CD4-positive, alpha-beta T cell treated with Interleukin-1 beta for 1 hour (primary cell): ENCODE data around the gene TCF7L1.
"Not testable (repeated sequence)": the region's sequence is repeated elsewhere in the genome, so short reads cannot be mapped to it uniquely, and the experiment has no call there.

Experiments
- DNase-seq, 2 donors: peaks; one replicate each; pipeline ENCODE4 v3.0.0-alpha.2; 2020 to 2022

The TCF7L1 gene

DNA sequence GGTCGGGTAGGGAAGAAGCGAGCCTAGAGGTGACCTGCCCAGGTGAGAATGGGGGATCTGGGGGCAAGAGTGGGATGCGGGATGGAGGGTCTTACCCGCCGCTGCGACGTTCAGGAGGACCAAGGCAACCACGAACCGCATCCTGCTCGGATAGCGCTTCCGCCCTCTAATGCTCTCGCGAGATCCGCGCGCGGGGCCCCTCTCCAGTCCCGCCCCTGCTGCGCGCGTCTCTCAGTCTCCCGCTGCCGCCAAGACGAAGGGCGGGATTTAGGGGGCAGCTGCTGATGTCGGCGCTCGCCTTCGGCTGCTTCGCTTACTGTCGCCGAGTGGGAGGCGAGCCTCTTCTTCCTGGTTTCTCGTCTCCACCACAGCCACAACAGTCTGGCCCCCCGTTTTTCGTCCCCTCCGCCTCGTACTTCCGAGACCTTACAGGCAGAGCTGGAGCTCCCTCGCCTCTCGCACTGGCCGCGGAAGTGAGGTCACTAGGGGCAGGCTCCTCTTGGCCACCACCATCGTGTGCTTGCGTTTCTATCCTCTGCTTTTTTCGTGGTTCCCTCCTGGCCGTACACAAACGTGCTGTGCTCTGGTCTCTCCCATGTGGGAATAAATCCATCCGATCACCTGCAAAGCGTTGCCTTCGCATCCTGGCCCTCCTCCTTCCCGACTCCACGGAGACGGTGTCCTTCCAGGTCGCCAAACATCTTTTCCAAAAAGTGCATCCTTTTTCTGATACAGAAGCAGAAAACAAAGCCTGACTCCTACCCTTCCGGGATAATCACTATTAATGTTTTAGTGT lies 194.8 kb downstream of the TCF7L1 start, which contains the start of gene TGOLN2:
Gene TGOLN2 (minus strand): TSS at position 168 of the 796 bp plus-strand sequence. CDS start 27 bp downstream, at position 141.
- DNase-seq = peak; percentile 92 to 94

DNA sequence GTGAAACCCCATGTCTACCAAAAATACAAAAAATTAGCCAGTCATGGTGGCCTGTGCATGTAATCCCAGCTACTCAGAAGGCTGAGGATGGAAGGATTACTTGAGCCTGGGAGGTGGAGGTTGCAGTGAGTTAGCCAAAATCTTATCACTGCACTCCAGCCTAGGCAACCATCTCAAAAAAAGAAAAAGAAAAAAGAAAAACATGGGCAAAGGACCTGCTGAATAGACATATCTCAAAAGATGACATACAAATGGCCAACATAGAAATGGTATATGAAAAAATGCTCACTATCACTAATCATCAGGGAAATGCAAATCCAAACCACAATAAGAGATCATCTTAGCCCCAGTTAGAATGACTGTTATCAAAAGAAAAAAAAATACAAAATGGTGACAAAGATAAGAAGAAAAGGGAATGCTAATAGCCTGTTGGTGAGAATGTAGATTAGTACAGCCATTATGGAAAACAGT lies 196.0 kb downstream of the TCF7L1 start:
- no peak for DNase-seq

DNA sequence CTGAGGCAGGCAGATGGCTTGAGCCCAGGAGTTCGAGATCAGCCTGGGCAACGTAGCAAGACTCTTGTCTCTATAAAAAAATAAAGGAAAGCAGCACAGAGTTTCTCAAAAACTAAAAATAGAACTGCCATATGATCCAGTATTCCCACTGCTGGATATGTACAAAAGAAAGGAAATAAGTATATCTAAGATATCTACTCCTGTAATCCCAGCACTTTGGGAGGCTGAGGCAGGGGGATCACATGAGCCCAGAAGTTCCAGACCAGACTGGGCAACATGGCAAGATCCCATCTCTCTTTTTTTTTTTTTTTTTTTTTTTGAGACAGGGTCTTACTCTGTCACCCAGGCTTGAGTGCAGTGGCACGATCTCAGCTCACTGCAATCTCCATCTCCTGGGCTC lies 196.5 kb downstream of the TCF7L1 start:
- not testable (repeated sequence) for DNase-seq

DNA sequence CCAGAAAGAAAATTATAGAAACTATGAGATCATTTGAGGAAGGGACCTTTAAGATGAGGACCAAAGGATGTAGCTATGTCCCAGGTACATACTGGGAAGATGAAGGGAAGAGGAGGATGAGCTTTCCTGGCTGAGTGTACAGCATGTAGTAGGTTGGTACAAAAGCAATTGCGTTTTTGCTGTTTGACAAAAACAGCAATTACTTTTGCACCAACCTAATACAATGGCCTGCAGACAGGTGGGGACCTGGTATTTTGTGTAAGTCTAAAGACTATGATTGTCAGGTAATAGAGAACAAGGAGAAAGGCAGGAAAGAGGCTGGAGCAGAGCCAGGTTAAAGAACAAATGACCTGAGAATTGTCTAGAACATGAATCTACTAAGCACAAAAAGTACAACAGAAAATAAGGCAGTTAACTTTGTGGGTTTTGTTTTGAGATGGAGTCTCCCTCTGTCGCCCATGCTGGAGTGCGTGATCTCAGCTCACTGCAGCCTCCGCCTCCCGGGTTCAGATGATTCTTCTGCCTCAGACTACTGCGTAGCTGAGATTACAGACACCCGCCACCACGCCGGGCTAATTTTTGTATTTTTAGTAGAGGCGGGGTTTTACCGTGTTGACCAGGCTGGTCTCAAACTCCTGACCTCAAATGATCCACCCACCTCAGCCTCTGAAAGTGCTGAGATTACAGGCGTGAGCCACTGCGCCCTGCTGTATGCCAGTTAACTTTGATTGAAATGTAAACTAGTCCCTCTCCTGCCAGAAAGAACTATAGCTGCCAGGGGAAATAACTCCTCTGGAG lies 197.8 kb downstream of the TCF7L1 start:
- no peak for DNase-seq

DNA sequence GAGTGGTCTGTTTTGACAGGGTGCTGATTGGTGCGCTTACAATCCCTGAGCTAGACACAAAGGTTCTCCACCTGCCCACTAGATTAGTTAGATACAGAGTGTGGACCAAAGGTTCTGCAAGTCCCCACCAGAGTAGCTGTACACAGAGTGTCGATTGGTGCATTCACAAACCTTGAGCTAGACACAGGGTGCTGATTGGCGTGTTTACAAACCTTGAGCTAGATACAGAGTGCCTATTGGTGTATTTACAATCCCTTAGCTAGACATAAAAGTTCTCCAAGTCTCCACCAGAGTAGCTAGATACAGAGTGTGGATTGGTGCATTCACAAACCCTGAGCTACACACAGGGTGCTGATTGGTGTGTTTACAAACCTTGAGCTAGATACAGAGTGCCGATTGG lies 200.7 kb downstream of the TCF7L1 start:
- not testable (repeated sequence) for DNase-seq

DNA sequence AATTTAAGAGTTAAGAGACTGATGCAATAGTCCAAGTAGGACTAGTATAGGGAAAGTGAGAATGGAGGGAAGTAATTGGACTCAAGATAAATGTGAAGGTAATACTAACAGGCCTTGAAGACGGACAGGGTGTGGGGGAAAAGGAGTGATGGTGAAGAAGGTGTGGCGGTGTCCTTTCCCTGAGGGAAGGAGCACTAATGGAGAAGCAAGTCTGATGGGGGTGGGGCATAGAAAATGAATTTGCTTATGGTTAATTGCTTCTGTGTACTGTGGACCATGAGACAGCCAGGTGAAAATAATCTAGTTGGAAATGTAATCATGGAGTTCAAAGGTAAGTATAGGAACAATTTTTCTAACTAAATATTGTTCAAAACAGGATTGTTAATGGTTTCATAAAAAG lies 201.7 kb downstream of the TCF7L1 start:
- no peak for DNase-seq

DNA sequence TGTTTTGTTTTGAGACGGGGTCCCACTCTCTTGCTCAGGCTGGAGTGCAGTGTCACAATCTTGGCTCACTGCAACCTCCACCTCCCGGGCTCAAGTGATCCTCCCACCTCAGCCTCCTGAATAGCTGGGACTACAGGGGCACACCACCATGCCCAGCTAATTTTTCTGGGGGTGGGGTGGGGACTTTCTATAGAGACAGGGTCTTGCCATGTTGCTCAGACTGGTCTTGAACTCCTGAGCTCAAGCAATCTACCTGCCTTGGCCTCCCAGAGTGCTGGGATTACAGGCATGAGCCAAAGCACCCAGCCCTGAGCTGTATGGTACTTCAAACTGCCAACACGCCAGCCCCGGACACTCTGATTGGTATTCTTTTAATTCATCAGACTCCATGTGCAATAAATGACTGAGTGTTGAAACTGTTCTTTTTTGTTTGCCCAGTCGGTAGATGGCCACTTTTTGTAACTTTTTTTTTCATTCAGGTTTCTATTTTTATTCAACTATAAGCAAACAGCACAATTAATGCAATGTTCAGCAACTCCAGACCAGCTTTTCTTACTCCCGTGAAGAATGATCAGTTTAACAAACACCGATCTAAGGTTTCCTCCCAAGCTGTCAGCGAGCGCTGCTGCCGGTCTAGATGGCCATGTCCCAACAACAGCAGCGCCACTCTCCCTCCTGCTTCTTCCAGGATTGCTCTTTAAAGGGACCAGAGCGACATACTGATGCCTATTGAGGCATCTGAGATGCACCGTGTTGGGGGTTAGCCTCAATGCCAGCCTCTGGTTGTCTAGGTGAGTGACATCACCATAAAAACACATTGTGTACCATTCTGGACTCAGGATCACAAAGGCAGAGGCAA lies 207.1 kb downstream of the TCF7L1 start:
- DNase-seq = no peak

DNA sequence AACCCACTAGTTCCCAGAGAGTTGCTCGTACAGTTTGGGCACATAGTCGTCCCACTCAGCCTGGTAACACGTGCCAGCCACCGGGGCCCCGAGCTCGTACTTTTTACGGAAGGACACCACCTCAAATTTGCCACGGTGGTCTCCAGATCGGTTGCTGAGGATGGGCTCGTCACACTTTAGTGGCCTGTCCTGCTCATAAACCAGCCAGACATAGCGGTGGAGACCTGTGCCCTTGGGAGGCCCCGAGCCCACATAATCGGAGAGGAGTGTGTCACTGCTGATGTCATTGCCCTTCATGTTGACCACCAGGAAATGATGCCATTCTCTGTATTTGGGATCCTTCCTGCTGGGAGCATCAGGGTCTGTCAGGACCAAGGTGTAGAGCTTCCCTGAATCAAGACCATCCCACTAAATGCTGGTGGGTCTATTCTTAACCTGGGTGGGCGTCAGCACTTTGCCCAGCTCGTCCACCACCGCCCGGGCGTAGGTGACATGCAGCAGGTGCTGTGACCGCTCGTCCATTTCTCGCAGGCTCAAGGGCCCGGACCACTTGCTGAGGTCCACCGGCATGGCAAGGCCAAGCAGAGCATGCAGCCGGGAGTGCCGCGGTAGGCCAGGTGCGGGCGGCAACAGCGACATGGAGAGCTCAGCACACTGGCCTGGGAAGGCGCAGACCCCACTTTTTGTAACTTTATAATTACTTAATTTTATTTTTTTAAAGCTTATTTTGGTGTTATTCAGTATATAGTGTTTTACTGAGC lies 208.3 kb downstream of the TCF7L1 start:
- DNase-seq = no peak

DNA sequence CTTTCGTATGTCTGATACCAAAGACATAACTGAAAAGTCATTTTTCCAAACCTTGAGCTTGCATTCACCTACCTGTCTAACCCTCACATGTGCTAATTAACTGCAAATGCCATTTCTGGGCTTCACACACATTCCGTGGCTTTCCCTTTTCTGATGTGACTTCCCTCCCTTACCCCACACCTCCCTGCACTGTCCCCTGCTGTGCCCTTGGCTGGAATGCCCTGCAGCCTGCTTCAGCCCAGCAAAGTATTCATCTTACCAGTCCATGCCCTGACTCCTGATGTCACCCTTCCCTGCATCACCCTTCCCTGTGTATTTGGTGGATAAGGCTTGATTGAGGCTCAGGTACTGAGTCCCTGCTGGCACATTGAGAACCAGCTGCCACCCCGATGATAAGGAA lies 209.0 kb downstream of the TCF7L1 start:
- no peak for DNase-seq

DNA sequence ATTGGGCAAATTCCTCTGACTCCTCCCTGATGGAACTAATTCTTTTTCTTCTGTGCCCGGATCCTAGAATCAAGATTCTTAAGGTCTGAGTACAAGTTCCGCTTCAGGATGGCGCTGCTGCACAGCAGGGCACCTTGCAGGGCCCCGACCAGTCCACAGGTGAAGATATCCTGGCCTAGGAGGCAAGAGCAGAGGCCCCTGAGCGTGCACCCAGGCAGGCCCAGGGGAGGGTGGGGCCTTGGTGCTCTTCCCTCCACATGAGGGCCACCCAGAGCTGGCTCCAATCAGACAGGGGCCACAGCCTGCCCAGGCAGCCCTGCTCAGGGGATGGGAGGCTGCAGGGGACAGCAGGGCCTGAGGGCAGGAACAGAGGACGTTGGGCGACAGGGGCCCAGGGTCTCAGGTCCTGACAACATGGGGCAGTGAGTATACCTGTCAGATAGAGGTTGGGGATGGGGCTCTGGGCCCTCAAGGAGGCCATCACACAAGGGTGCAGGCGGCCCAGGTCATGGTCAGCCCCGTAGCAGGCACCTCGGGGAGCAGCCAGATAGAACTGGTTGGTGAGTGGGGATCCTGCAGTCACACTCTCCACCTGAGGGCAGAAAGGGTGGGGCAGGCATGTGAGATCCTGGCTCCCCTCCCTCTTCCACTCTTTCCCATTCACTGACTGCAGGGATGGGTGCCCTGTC lies 210.2 kb downstream of the TCF7L1 start:
- not testable (repeated sequence) for DNase-seq

DNA sequence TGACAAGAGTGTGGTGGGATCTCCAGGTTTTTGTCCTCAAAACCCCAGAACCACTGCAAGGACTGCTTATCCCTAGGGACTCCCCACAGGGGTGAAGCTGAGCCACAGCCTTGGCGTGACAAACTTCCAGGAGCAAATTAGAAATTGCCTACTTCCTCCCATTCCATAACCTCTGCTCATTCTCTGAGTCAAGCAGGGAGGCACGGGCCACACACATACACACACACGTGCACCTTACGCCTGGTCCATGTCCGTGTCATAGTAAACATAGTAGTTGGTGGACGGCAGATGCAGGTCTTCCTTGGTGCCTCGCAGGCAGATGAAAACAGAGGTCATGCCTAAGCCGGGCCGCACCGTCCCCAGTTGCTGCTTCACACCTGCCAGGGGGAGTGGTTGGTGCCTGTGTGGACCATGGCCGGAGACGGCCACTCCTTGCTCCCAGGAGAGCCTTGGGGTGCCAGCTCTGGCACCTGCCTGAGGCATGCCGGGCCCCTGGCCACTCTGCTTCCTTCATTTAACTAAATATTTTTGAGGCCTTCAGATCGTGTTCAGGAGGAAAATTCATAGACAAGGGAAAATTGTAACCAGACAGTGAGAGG lies 211.3 kb downstream of the TCF7L1 start:
- no peak for DNase-seq

DNA sequence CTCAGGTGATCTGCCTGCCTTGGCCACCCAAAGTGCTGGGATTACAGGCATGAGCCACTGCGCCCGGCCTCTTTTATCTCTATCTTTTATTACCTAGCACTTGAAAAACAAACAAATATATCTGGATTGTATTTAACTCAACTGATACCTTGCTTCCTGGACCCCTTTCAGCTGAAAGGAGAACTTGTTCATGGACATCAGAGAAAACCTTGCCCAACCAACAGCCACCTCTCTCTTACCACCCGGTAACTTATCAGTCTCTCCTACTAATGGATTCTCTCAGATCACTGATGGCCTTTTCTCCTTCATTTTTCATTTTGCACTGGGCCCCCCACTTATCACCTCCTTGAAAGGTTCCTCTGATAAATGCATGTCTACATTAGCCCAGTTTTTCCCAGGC lies 214.4 kb downstream of the TCF7L1 start:
- DNase-seq = no peak

DNA sequence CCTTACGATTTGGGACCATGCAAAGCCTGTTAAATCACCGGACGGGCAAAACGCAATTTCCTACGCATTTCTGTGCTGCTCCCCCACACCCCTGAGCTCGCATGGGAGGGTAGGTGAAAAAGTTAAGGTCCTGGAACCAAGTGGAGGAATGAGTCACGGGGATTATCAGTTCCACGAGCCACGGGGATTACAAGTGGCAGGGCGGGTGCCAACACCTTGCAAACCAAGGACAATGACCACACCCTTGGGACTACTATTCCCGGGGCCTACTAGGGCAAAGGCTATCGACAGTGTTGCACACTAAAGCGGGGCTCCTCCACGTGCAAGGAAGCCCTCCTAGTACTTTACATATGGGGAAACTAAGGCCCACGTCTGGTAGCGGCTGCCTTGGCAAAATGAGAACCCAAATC lies 220.7 kb downstream of the TCF7L1 start:
- DNase-seq = peak in 1 of 2 donors; percentile 4

DNA sequence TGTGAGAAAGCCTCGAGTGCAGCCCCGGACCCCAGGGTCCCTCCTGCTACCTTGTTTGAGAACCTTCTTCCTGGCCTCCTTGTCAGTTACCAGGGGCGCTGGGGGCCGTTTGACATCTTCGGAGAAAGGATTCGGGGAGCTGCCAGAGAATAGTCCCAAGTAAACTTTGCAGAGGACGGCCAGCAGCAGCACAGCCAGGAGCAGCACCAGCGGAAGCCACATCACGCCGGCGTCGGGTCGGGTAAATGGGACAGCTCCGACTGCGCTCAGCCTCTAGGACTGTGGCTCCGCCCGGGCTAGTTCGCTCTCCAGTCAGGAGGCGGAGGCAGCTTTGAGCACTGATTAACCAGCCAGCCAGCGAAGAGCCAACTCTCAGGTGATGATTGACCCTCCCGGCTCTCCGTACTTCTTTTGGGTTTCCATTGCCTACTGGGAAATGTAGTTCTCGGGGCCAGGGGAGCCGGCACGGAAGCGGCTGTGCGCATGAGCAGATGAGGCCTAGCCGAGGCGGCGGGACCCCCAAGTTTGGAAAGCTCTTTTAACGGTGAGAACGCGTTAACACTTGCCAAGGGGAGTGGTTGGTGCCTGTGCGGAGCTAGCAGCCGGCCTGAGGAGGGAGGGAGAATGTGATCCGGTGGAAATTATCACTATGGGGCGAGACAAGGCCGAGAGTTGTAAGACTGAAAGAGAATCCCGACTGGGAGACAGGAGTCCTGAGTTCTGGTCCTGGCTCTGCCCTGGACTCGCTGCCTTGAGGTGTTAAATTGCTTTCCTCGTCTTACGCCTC lies 221.3 kb downstream of the TCF7L1 start, which contains the start of the genes ELMOD3 and RETSAT:
Gene ELMOD3 (plus strand): TSS at position 484 of the 787 bp plus-strand sequence. CDS start 2,430 bp downstream, outside the sequence.
Gene RETSAT (minus strand): TSS at position 243 of the 787 bp plus-strand sequence. CDS start 21 bp downstream, at position 222.
- DNase-seq = peak; percentile 98 to 99

DNA sequence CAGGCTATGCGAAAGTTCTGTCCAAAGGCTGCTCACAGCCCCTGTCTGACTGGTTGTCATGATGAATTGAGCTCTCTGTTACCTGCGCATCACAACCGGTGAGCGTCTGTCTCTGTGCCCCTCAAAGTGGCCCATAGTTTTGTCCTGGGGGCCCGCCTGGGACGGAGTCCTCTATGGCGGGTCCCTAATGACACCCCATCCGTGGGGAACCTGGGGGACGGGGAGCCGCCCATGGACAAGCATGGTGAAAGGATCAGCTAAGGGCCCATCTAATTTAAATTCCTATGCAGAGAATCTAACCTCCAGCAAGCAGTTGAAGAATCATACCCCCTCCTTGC lies 221.8 kb downstream of the TCF7L1 start:
- DNase-seq = no peak

DNA sequence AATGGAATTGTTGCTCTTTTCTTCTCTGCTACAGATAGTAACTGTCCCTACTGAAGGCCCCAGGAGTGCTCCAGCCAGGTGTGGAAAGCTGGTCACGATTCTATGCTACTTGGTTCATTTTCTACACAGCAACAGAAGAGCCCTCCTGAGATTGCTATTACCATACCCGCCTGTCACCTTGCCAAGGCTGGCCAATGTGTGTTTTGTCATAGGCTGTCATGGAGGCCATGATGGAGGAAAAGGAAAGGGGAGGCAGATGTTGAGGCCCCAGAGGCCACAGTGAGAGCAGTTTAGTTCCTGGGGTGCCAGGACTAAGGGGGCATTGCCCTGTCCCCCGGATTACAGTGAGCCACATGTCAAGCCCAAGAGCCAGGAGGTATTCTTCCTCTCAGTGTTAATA lies 222.3 kb downstream of the TCF7L1 start:
- no peak for DNase-seq

DNA sequence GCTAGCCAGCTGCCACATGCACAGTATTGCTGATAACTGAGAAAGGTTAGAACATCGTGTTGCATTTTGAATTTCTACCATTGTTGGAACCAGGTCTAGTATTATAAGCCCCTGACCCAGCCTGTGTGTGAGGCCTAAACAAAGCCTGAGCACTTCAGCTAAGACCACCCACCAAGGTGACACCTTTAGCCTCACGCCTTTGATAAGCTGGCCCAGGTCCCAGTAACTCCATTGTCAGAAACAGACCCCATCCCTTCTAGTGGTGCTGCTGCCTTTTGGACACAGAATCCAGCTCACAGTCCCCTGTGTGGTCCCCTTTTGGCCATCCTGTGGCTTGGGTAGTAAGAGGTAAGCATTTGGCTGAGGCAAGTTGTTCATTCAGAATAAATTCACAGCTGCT lies 223.0 kb downstream of the TCF7L1 start:
- no peak for DNase-seq

DNA sequence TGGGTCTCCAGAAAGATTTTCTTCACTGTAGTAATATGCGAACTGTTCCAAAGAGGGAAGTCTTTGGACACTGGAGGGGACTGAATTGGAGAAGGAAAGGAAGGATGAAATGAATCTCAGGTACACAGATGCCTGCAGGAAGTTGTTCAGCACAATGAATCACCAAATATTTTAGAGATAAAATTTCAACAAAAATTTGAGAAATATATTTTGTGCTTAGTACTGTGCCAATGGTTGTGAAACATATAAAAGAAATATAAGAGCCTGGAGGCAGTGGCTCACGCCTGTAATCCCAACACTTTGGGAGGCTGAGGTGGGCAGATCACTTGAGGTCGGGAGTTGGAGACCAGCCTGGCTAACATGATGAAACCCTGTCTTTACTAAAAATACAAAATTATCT lies 224.5 kb downstream of the TCF7L1 start:
- DNase-seq = no peak
